Fibroblast of lung (primary cell): ENCODE measurements around the gene CNNM1. TPM values are rescaled to one million over a fixed set of nuclear protein-coding genes. Genes with fewer than 3 reads are reported as not detected.

Experiments used
- DNase-seq, 2 donors: peaks; one replicate each; pipeline versions ENCODE4 v3.0.0 to v3.0.0-alpha.2; 2010; ENCODE audit warnings: low read depth in 2 of 2
- H2AFZ ChIP-seq: 2 replicates; pipeline ENCODE4 v1.5.1; 2012; ENCODE audit warnings: low read length, control low read depth, inconsistent platforms
- H3K27ac ChIP-seq: 2 replicates; pipeline ENCODE4 v1.5.1; 2011; ENCODE audit warnings: low read length, control low read depth; ENCODE audit not compliant: insufficient read depth
- H3K27me3 ChIP-seq: 2 replicates; pipeline ENCODE4 v1.5.1; 2011; ENCODE audit warnings: mild to moderate bottlenecking, low read length; ENCODE audit not compliant: control insufficient read depth, insufficient read depth
- H3K36me3 ChIP-seq: 2 replicates; pipeline ENCODE4 v1.5.1; 2011; ENCODE audit warnings: low read length; ENCODE audit not compliant: control insufficient read depth, insufficient read depth
- H3K4me1 ChIP-seq: 2 replicates; pipeline ENCODE4 v1.5.1; 2011; ENCODE audit warnings: low read length; ENCODE audit not compliant: control insufficient read depth, insufficient read depth; ENCODE audit errors: extremely low read depth
- H3K4me2 ChIP-seq: 2 replicates; pipeline ENCODE4 v1.5.1; 2011; ENCODE audit warnings: low read length, control low read depth; ENCODE audit not compliant: insufficient read depth; ENCODE audit errors: extremely low read depth
- H3K4me3 ChIP-seq, 4 experiments: fragments of 200-600 bp in 1 of 4; sonication (generic) in 1 of 4; replicated peaks in 1 of 4; 2 replicates each; pipeline ENCODE4 v1.5.1; 2011 to 2016; ENCODE audit warnings: low read length in 4 of 4, low read depth in 3 of 4, mild to moderate bottlenecking in 3 of 4, control low read depth in 2 of 4, inconsistent platforms in 1 of 4, mixed read lengths in 1 of 4; ENCODE audit not compliant: insufficient read depth in 1 of 4; ENCODE audit errors: control extremely low read depth in 1 of 4
- H3K79me2 ChIP-seq: 2 replicates; pipeline ENCODE4 v1.5.1; 2012; ENCODE audit warnings: mild to moderate bottlenecking, low read length, inconsistent platforms; ENCODE audit not compliant: control insufficient read depth, insufficient read depth
- H3K9ac ChIP-seq: 2 replicates; pipeline ENCODE4 v1.5.1; 2011; ENCODE audit warnings: mild to moderate bottlenecking, low read length, control low read depth; ENCODE audit not compliant: insufficient read depth
- H3K9me3 ChIP-seq: 2 replicates; pipeline ENCODE4 v1.5.1; 2012; ENCODE audit warnings: low read depth, low read length; ENCODE audit not compliant: control insufficient read depth, insufficient read depth
- H4K20me1 ChIP-seq: 2 replicates; pipeline ENCODE4 v1.5.1; 2011; ENCODE audit warnings: low read length; ENCODE audit not compliant: control insufficient read depth, insufficient read depth; ENCODE audit errors: extremely low read depth
- CTCF ChIP-seq, 2 donors: IDR thresholded peaks in 1 of 2; conservative IDR thresholded peaks in 1 of 2; 1 replicate in 1 of 2; 2 replicates in 1 of 2; pipeline ENCODE4 v1.5.1; 2011 to 2012; ENCODE audit warnings: low read length in 2 of 2, control low read depth in 1 of 2, inconsistent platforms in 1 of 2, low read depth in 1 of 2, mild to moderate bottlenecking in 1 of 2
- EZH2 ChIP-seq: IDR thresholded peaks from 2 replicates; pipeline ENCODE4 v1.5.1; 2012; ENCODE audit warnings: low read length, control low read depth, mild to moderate bottlenecking; ENCODE audit errors: missing control alignments
- polyA plus RNA-seq, 2 donors: library from polyadenylated mRNA; depleted of rRNA in 1 of 2; stranded (reverse) in 1 of 2; unstranded in 1 of 2; fragments of >200 nt; gene quantifications; 2 replicates each; pipeline ENCODE4 v1.2.1, GENCODE V29; 2011 to 2012; ENCODE audit warnings: missing spikeins in 1 of 2
- total RNA-seq: library from RNA; depleted of rRNA; stranded (reverse); fragments of >200 nt; gene quantifications from 2 replicates; pipeline ENCODE4 v1.2.1, GENCODE V29; 2014

The CNNM1 gene
- total and polyA plus RNA-seq, 2 donors (not counting 1 experiment from before 2014, with no cell fraction given), result 0.20 to 0.66 TPM

- no peak overlapping the region for H3K4me2 ChIP-seq
- H3K4me3 ChIP-seq, result no peak overlapping the region
- no peak for TF ChIP-seq CTCF (conservative IDR thresholded peaks at IDR 0.05 in 1 of 2, IDR thresholded peaks at IDR 0.05 in 1 of 2; ENCODE audit: low read depth in 1 of 2, low read length in 2 of 2)
- TF ChIP-seq EZH2, result no peak
- no peaks in the 10 kb centered on the region for H3K9me3 ChIP-seq
- no peak overlapping the region for H3K9ac ChIP-seq
- H3K27ac ChIP-seq, result no peak overlapping the region
- H3K27me3 ChIP-seq, result no peaks in the 10 kb centered on the region
- H3K4me1 ChIP-seq, result no peaks in the 10 kb centered on the region
- no peaks in the 10 kb centered on the region for H4K20me1 ChIP-seq
- H3K79me2 ChIP-seq, result peaks cover 11% of the 10 kb centered on the region
- no peak for DNase-seq
- no peaks in the 10 kb centered on the region for H3K36me3 ChIP-seq
- H2AFZ ChIP-seq, result no peak overlapping the region
These were observed 103.7 kb downstream of the CNNM1 start for GRCh38 chr10:99432881-99433280.

GRCh38 chr10:99433378-99434020 is 104.3 kb downstream of the CNNM1 start:
- H3K79me2 ChIP-seq, result peaks cover 11% of the 10 kb centered on the region
- no peak overlapping the region for H3K27ac ChIP-seq
- no peak overlapping the region for H3K9ac ChIP-seq
- DNase-seq, result no peak
- no peaks in the 10 kb centered on the region for H4K20me1 ChIP-seq
- no peaks in the 10 kb centered on the region for H3K4me1 ChIP-seq
- H3K4me2 ChIP-seq, result no peak overlapping the region
- no peaks in the 10 kb centered on the region for H3K27me3 ChIP-seq
- no peak overlapping the region for H3K4me3 ChIP-seq
- no peaks in the 10 kb centered on the region for H3K9me3 ChIP-seq
- no peak for TF ChIP-seq CTCF (conservative IDR thresholded peaks at IDR 0.05 in 1 of 2, IDR thresholded peaks at IDR 0.05 in 1 of 2; ENCODE audit: low read depth in 1 of 2, low read length in 2 of 2)
- TF ChIP-seq EZH2, result no peak
- no peaks in the 10 kb centered on the region for H3K36me3 ChIP-seq
- no peak overlapping the region for H2AFZ ChIP-seq

- Histone ChIP-seq H3K27me3 (no peaks in the 10 kb centered on the region), H3K79me2 (peaks cover 2% of the 10 kb centered on the region), H3K4me3 (no peak overlapping the region), H3K9me3 (no peaks in the 10 kb centered on the region), H2AFZ (no peak overlapping the region), H3K27ac (no peak overlapping the region), H3K9ac (no peak overlapping the region), H3K4me1 (no peaks in the 10 kb centered on the region), H3K4me2 (no peak overlapping the region), H4K20me1 (no peaks in the 10 kb centered on the region), H3K36me3 (no peaks in the 10 kb centered on the region)
- peak; percentile 32 to 37 for TF ChIP-seq CTCF (conservative IDR thresholded peaks at IDR 0.05 in 1 of 2, IDR thresholded peaks at IDR 0.05 in 1 of 2; ENCODE audit: low read depth in 1 of 2, low read length in 2 of 2)
- TF ChIP-seq EZH2, result no peak
- DNase-seq, result peak; percentile 19 to 44
These were observed 107.0 kb downstream of the CNNM1 start for GRCh38 chr10:99435986-99436638.
